Measurements from ENCODE around the gene ASPDH.

DNA sequence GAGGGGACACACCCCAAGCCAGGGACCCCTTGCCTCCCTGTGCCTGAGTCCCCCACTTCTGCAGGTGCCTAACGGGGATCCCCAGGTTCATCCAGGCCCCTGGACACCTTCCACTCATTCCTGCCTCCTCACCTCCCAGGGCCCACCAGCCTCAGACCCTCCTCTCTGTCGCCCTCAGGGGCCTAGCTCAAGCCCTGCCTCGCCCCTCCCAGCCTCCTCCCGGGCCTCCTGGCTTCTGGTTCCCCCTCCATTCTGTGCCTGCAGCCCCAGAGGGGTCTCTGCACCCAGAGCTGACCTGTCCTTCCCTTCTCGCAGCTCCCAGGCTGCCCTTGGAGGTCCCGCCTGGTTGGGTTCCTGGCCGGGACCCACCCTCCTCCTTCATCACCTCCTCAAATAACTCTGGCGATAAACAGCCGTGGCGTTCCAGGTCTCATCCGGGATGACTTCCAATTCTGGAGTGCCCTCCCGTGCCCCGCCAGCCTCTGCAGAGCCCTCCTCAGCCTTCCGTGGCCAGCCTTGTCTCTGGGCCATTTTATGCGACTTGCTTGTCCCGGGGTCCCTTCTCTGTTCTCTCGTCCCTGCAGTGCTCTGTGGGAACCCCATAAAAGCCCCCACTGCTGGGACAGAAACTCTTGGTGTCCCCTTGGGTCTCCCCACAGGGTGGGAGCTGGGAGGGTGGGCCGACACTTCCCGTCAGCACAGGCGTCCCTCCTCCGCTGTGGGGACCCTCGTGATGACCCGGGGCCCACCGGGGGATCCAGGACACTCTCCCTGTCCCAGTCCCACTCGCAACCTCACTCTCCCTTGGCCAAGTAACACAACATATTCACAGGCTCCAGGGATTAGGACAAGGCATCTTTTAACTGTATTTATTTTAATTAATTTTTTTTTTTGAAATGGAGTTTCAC lies 11.9 kb downstream of the ASPDH start:
- TF ChIP-seq, protein P1, sequence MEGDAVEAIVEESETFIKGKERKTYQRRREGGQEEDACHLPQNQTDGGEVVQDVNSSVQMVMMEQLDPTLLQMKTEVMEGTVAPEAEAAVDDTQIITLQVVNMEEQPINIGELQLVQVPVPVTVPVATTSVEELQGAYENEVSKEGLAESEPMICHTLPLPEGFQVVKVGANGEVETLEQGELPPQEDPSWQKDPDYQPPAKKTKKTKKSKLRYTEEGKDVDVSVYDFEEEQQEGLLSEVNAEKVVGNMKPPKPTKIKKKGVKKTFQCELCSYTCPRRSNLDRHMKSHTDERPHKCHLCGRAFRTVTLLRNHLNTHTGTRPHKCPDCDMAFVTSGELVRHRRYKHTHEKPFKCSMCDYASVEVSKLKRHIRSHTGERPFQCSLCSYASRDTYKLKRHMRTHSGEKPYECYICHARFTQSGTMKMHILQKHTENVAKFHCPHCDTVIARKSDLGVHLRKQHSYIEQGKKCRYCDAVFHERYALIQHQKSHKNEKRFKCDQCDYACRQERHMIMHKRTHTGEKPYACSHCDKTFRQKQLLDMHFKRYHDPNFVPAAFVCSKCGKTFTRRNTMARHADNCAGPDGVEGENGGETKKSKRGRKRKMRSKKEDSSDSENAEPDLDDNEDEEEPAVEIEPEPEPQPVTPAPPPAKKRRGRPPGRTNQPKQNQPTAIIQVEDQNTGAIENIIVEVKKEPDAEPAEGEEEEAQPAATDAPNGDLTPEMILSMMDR (IDR thresholded peaks at IDR 0.05 in 4 of 5, conservative IDR thresholded peaks at IDR 0.05 in 1 of 5): no peak
- TF ChIP-seq POLR2A (IDR thresholded peaks at IDR 0.05): peak; percentile 46 to 75
